H9 (cell line): Measurements from ENCODE around the gene CTAG1B. TPM values are rescaled to one million over a fixed set of nuclear protein-coding genes. Genes with fewer than 3 reads are reported as not detected.

Experiments used
- DNase-seq: peaks from one replicate; pipeline ENCODE4 v3.0.0-alpha.2; 2017
- H2AFZ ChIP-seq: one replicate; pipeline ENCODE4 v1.6.1; 2013; ENCODE audit warnings: mild to moderate bottlenecking, low read length, control low read depth, moderate library complexity
- H2AK5ac ChIP-seq: 2 replicates; pipeline ENCODE4 v1.6.1; 2013; ENCODE audit warnings: low read length, control low read depth, mixed read lengths; ENCODE audit not compliant: insufficient read length
- H2BK120ac ChIP-seq: one replicate; pipeline ENCODE4 v1.6.1; 2013; ENCODE audit warnings: low read depth, mild to moderate bottlenecking, low read length, control low read depth, inconsistent platforms; ENCODE audit not compliant: poor library complexity, severe bottlenecking
- H2BK12ac ChIP-seq: 2 replicates; pipeline ENCODE4 v1.6.1; 2013; ENCODE audit warnings: low read length, control low read depth, mixed read lengths, low read depth; ENCODE audit not compliant: insufficient read length
- H2BK15ac ChIP-seq: 2 replicates; pipeline ENCODE4 v1.6.1; 2013; ENCODE audit warnings: low read depth, low read length, control low read depth
- H2BK20ac ChIP-seq: one replicate; pipeline ENCODE4 v1.6.1; 2013; ENCODE audit warnings: low read depth, mild to moderate bottlenecking, low read length, control low read depth, inconsistent platforms; ENCODE audit not compliant: poor library complexity, severe bottlenecking
- H2BK5ac ChIP-seq: 2 replicates; pipeline ENCODE4 v1.6.1; 2013; ENCODE audit warnings: low read length, control low read depth, mixed read lengths; ENCODE audit not compliant: insufficient read length
- H3K14ac ChIP-seq: 2 replicates; pipeline ENCODE4 v1.6.1; 2013; ENCODE audit warnings: low read length, control low read depth; ENCODE audit not compliant: insufficient read depth
- H3K18ac ChIP-seq: 2 replicates; pipeline ENCODE4 v1.6.1; 2013; ENCODE audit warnings: low read depth, mild to moderate bottlenecking, mixed read lengths, low read length, control low read depth; ENCODE audit not compliant: insufficient read length
- H3K23ac ChIP-seq: 2 replicates; pipeline ENCODE4 v1.6.1; 2013; ENCODE audit warnings: low read length, control low read depth, mixed read lengths, low read depth; ENCODE audit not compliant: insufficient read length
- H3K23me2 ChIP-seq: 2 replicates; pipeline ENCODE4 v1.6.1; 2013; ENCODE audit warnings: low read depth, mild to moderate bottlenecking, mixed read lengths, low read length, control low read depth; ENCODE audit not compliant: insufficient read length, poor library complexity, severe bottlenecking
- H3K27ac ChIP-seq: 2 replicates; pipeline ENCODE4 v1.5.1; 2013; ENCODE audit warnings: low read length, control low read depth, mixed read lengths, low read depth; ENCODE audit not compliant: insufficient read length
- H3K27me3 ChIP-seq: 2 replicates; pipeline ENCODE4 v1.6.1; 2013; ENCODE audit warnings: low read length, control low read depth, inconsistent platforms; ENCODE audit not compliant: insufficient read depth
- H3K4ac ChIP-seq: 2 replicates; pipeline ENCODE4 v1.6.1; 2013; ENCODE audit warnings: low read depth, mild to moderate bottlenecking, control low read depth, inconsistent platforms, low read length, moderate library complexity
- H3K4me1 ChIP-seq: 2 replicates; pipeline ENCODE4 v1.6.1; 2013; ENCODE audit warnings: low read length, control low read depth, inconsistent platforms; ENCODE audit not compliant: insufficient read depth
- H3K4me2 ChIP-seq: 2 replicates; pipeline ENCODE4 v1.6.1; 2013; ENCODE audit warnings: low read length, control low read depth, mixed read lengths; ENCODE audit not compliant: insufficient read length, insufficient read depth
- H3K56ac ChIP-seq: 2 replicates; pipeline ENCODE4 v1.6.1; 2013; ENCODE audit warnings: low read depth, mild to moderate bottlenecking, mixed read lengths, low read length, control low read depth; ENCODE audit not compliant: insufficient read length
- H3K79me1 ChIP-seq: 2 replicates; pipeline ENCODE4 v1.6.1; 2013; ENCODE audit warnings: low read depth, mild to moderate bottlenecking, moderate library complexity, low read length, control low read depth, inconsistent platforms; ENCODE audit not compliant: insufficient read depth, poor library complexity, severe bottlenecking
- H3K79me2 ChIP-seq: 2 replicates; pipeline ENCODE4 v1.6.1; 2013; ENCODE audit warnings: low read length, control low read depth, inconsistent platforms; ENCODE audit not compliant: insufficient read depth
- H3K9ac ChIP-seq: 2 replicates; pipeline ENCODE4 v1.6.1; 2013; ENCODE audit warnings: low read length, control low read depth, mixed read lengths; ENCODE audit not compliant: insufficient read length; ENCODE audit errors: extremely low read depth
- H3K9me3 ChIP-seq: one replicate; pipeline ENCODE4 v1.6.1; 2013; ENCODE audit warnings: low read depth, low read length, inconsistent platforms; ENCODE audit not compliant: control insufficient read depth
- H3T11ph ChIP-seq: one replicate; pipeline ENCODE4 v1.6.1; 2013; ENCODE audit warnings: mild to moderate bottlenecking, low read length, control low read depth, inconsistent platforms
- H4K20me1 ChIP-seq: one replicate; pipeline ENCODE4 v1.6.1; 2013; ENCODE audit not compliant: control insufficient read depth, insufficient read length, insufficient read depth
- H4K5ac ChIP-seq: 2 replicates; pipeline ENCODE4 v1.6.1; 2013; ENCODE audit warnings: low read depth, mild to moderate bottlenecking, mixed read lengths, low read length, control low read depth; ENCODE audit not compliant: insufficient read length
- H4K8ac ChIP-seq: replicated peaks from 2 replicates; pipeline ENCODE4 v1.6.1; 2013; ENCODE audit warnings: low read length, control low read depth, mixed read lengths, low read depth; ENCODE audit not compliant: insufficient read length
- H4K91ac ChIP-seq: 2 replicates; pipeline ENCODE4 v1.6.1; 2013; ENCODE audit warnings: low read depth, mild to moderate bottlenecking, moderate library complexity, mixed read lengths, low read length, control low read depth; ENCODE audit not compliant: insufficient read length
- H3K27ac Mint-ChIP-seq, 3 experiments: 2 replicates in 2 of 3; 3 replicates in 1 of 3; pipeline ENCODE4 v1.8.0; 2020 to 2021; ENCODE audit warnings: mixed read lengths in 3 of 3, mild to moderate bottlenecking in 1 of 3, moderate library complexity in 1 of 3
- H3K27me3 Mint-ChIP-seq: 2 replicates; pipeline ENCODE4 v1.8.0; 2021; ENCODE audit warnings: low read depth, mild to moderate bottlenecking, moderate library complexity, mixed read lengths
- H3K36me3 Mint-ChIP-seq, 3 experiments: 2 replicates in 2 of 3; 3 replicates in 1 of 3; pipeline ENCODE4 v1.8.0; 2020 to 2021; ENCODE audit warnings: low read depth in 3 of 3, mixed read lengths in 3 of 3; ENCODE audit not compliant: insufficient read depth in 1 of 3
- H3K4me1 Mint-ChIP-seq, 2 experiments: 2 replicates each; pipeline ENCODE4 v1.8.0; 2020; ENCODE audit warnings: mixed read lengths in 2 of 2
- H3K4me3 Mint-ChIP-seq, 2 experiments: 2 replicates in 1 of 2; 3 replicates in 1 of 2; pipeline ENCODE4 v1.8.0; 2020 to 2021; ENCODE audit warnings: mild to moderate bottlenecking in 2 of 2, mixed read lengths in 2 of 2, moderate library complexity in 1 of 2
- H3K9me3 Mint-ChIP-seq, 2 experiments: 2 replicates in 1 of 2; 3 replicates in 1 of 2; pipeline ENCODE4 v1.8.0; 2020; ENCODE audit warnings: mild to moderate bottlenecking in 2 of 2, mixed read lengths in 2 of 2, moderate library complexity in 1 of 2
- CTCF ChIP-seq: fragments of 200-600 bp; sonication (generic); conservative IDR thresholded peaks from 3 replicates; pipeline ENCODE4 v1.8.0; 2021; ENCODE audit warnings: antibody characterized with exemption, mild to moderate bottlenecking
- WGBS: extraction: QIAGEN DNeasy Blood & Tissue Kit; methylation state at CpG from one replicate; pipeline ENCODE4 v1.1.7; 2013; ENCODE audit warnings: missing lambda C conversion rate, low lambda C conversion rate, mixed read lengths; ENCODE audit not compliant: insufficient read length; ENCODE audit errors: extremely low coverage; 5-methylcytosine and 5-hydroxymethylcytosine counted together
- total RNA-seq: library from RNA; stranded (reverse); gene quantifications from 2 replicates; pipeline ENCODE4 v1.2.1, GENCODE V29; 2021

CTAG1B gene
- total RNA-seq, 1 experiment from 2014 or later: not detected

GRCh38 chrX:154605566-154605965 is 13.5 kb downstream of the CTAG1B start:
- Histone ChIP-seq H4K91ac (no peak overlapping the region), H3K4ac (no peak overlapping the region), H2AK5ac (no peak overlapping the region), H3T11ph (no peak overlapping the region), H2BK20ac (no peak overlapping the region), H3K18ac (no peak overlapping the region), H3K14ac (no peak overlapping the region), H4K20me1 (no peaks in the 10 kb centered on the region), H3K4me1 (no peaks in the 10 kb centered on the region), H3K27me3 (no peaks in the 10 kb centered on the region), H3K56ac (no peak overlapping the region), H2BK120ac (no peak overlapping the region), H2BK5ac (no peak overlapping the region), H3K9me3 (peaks cover 44% of the 10 kb centered on the region), H3K4me2 (no peak overlapping the region), H4K8ac (no peak overlapping the region), H2BK12ac (no peak overlapping the region), H3K27ac (no peak overlapping the region), H3K23ac (no peak overlapping the region), H3K79me1 (no peaks in the 10 kb centered on the region), H2AFZ (no peak overlapping the region), H3K79me2 (no peaks in the 10 kb centered on the region), H2BK15ac (no peak overlapping the region), H3K23me2 (no peaks in the 10 kb centered on the region), H4K5ac (no peak overlapping the region), H3K9ac (no peak overlapping the region)
- H3K36me3 Mint-ChIP-seq: peaks cover 0 to 3% (median 2%) of the 10 kb centered on the region in 3 experiments; a peak in 3 of 7 replicates
- no peak for DNase-seq
- TF ChIP-seq CTCF: no peak
- no peak overlapping the region for H3K27ac Mint-ChIP-seq
- H3K9me3 Mint-ChIP-seq: peaks cover 67 to 68% of the 10 kb centered on the region in 2 experiments
- peaks cover 15 to 19% of the 10 kb centered on the region in 2 experiments for H3K4me1 Mint-ChIP-seq
- WGBS: no CpG with 5 or more reads among the region's 6 CpGs
- H3K27me3 Mint-ChIP-seq: peaks cover 2% of the 10 kb centered on the region
- H3K4me3 Mint-ChIP-seq: no peak overlapping the region
